Natural killer cell (primary cell): ENCODE data around the gene VEGFB. TPM values are rescaled to one million over a fixed set of nuclear protein-coding genes. Genes with fewer than 3 reads are reported as not detected.
A peak's percentile ranks its signal among the peaks of the same experiment; 100 is the strongest.

Experiments used
- ATAC-seq, 3 donors: fragments of 150-1000 bp in 2 of 3; fragments of 200-7000 bp in 1 of 3; cut with Tn5 transposase; 1 replicate in 1 of 3; 2 replicates in 2 of 3; pipeline ENCODE4 v1.10.0; 2021; ENCODE audit warnings: mild to moderate bottlenecking in 2 of 3, moderate library complexity in 2 of 3
- DNase-seq, 2 donors: peaks; one replicate each; pipeline versions ENCODE4 v3.0.0 to v3.0.0-alpha.2; 2013 to 2021; ENCODE audit warnings: mixed read lengths in 1 of 2
- H3K27ac ChIP-seq: one replicate; pipeline ENCODE4 v1.5.1; 2013; ENCODE audit warnings: mild to moderate bottlenecking, low read length
- H3K27me3 ChIP-seq: one replicate; pipeline ENCODE4 v1.6.1; 2013; ENCODE audit warnings: low read length; ENCODE audit not compliant: control insufficient read depth, insufficient read depth
- H3K36me3 ChIP-seq: one replicate; pipeline ENCODE4 v1.6.1; 2013; ENCODE audit warnings: low read length; ENCODE audit not compliant: control insufficient read depth, insufficient read depth
- H3K4me1 ChIP-seq: one replicate; pipeline ENCODE4 v1.6.1; 2013; ENCODE audit warnings: low read length; ENCODE audit not compliant: control insufficient read depth, insufficient read depth
- H3K4me3 ChIP-seq: one replicate; pipeline ENCODE4 v1.5.1; 2013; ENCODE audit warnings: low read length
- H3K9me3 ChIP-seq: one replicate; pipeline ENCODE4 v1.6.1; 2013; ENCODE audit warnings: low read length; ENCODE audit not compliant: control insufficient read depth, insufficient read depth
- H3K27ac Mint-ChIP-seq, 2 donors: one replicate each; pipeline ENCODE4 v1.8.0; 2022; ENCODE audit warnings: mild to moderate bottlenecking in 2 of 2, mixed read lengths in 2 of 2, moderate library complexity in 1 of 2
- H3K27me3 Mint-ChIP-seq, 2 donors: one replicate each; pipeline ENCODE4 v1.8.0; 2022; ENCODE audit warnings: low read depth in 2 of 2, mixed read lengths in 2 of 2
- H3K36me3 Mint-ChIP-seq: one replicate; pipeline ENCODE4 v1.8.0; 2022; ENCODE audit warnings: mixed read lengths
- H3K4me1 Mint-ChIP-seq, 2 donors: one replicate each; pipeline ENCODE4 v1.8.0; 2022; ENCODE audit warnings: mixed read lengths in 2 of 2
- H3K4me3 Mint-ChIP-seq: one replicate; pipeline ENCODE4 v1.8.0; 2022; ENCODE audit warnings: mild to moderate bottlenecking, moderate library complexity, mixed read lengths
- H3K9me3 Mint-ChIP-seq, 2 donors: one replicate each; pipeline ENCODE4 v1.8.0; 2022; ENCODE audit warnings: mixed read lengths in 2 of 2
- WGBS: methylation state at CpG from one replicate; pipeline ENCODE4 v1.1.7; 2013; ENCODE audit warnings: missing lambda C conversion rate; ENCODE audit not compliant: insufficient coverage; 5-methylcytosine and 5-hydroxymethylcytosine counted together
- intact Hi-C: fragments of 100-400 bp; cut with micrococcal nuclease; formaldehyde crosslinking; loops from one replicate; pipeline ENCODE4 v1.14.2; 2022
- total RNA-seq, 4 donors: library from RNA; stranded (reverse); fragments of 120-200 nt in 1 of 4; gene quantifications; one replicate each; pipeline versions ENCODE4 v1.2.3 to v1.2.4, GENCODE V29; 2013 to 2022
- TF ChIP-seq, protein P1 (sequence below): fragments of 200-600 bp; IDR thresholded peaks from one replicate; pipeline ENCODE4 v1.8.0; 2022; ENCODE audit warnings: antibody characterized with exemption

Gene VEGFB
- total RNA-seq, 3 donors from 2014 or later (not counting 1 experiment from before 2014, with no cell fraction given): 30.7 to 38.7 (median 37.3) TPM

DNA sequence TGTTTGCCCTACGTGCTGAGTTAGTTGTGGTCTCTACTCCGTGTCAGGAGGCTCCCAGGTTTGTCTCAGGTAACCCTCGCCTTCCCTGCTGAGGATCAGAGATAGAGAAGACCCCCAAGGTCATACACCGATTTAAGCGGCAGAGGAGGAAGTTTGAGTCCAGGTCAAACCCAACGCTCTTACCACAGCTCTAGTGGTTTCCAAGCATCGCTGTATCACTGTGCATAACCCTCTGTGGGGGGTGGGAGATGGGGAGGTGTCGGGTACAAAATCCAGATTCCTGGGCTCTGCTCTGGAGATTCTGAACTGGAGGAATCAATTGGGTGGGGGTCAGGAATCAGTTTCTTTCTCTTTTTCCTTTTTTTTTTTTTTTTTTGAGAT is 3.4 kb upstream of the VEGFB start:
- Mint-ChIP-seq H3K4me1 (peaks cover 22 to 48% of the 10 kb centered on the region in 2 donors), H3K27ac (peak overlapping the region; percentile 93 to 97), H3K27me3 (no peaks in the 10 kb centered on the region), H3K36me3 (no peaks in the 10 kb centered on the region), H3K4me3 (peak overlapping the region; percentile 81), H3K9me3 (no peaks in the 10 kb centered on the region)
- TF ChIP-seq, protein P1, sequence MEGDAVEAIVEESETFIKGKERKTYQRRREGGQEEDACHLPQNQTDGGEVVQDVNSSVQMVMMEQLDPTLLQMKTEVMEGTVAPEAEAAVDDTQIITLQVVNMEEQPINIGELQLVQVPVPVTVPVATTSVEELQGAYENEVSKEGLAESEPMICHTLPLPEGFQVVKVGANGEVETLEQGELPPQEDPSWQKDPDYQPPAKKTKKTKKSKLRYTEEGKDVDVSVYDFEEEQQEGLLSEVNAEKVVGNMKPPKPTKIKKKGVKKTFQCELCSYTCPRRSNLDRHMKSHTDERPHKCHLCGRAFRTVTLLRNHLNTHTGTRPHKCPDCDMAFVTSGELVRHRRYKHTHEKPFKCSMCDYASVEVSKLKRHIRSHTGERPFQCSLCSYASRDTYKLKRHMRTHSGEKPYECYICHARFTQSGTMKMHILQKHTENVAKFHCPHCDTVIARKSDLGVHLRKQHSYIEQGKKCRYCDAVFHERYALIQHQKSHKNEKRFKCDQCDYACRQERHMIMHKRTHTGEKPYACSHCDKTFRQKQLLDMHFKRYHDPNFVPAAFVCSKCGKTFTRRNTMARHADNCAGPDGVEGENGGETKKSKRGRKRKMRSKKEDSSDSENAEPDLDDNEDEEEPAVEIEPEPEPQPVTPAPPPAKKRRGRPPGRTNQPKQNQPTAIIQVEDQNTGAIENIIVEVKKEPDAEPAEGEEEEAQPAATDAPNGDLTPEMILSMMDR: no peak
- Histone ChIP-seq H3K36me3 (no peaks in the 10 kb centered on the region), H3K27me3 (no peaks in the 10 kb centered on the region), H3K4me3 (peak overlapping the region; percentile 93), H3K4me1 (peaks cover 67% of the 10 kb centered on the region), H3K27ac (peak overlapping the region; percentile 95), H3K9me3 (no peaks in the 10 kb centered on the region)
- WGBS: 1% methylated on average over 8 of the region's 8 CpGs
- intact Hi-C loops: loop anchor here (1.0 kb wide), 4 partner anchors 10 to 45 kb away; partner anchors contain the start of genes FKBP2 and STIP1
- DNase-seq (no peak), ATAC-seq (no peak)

DNA sequence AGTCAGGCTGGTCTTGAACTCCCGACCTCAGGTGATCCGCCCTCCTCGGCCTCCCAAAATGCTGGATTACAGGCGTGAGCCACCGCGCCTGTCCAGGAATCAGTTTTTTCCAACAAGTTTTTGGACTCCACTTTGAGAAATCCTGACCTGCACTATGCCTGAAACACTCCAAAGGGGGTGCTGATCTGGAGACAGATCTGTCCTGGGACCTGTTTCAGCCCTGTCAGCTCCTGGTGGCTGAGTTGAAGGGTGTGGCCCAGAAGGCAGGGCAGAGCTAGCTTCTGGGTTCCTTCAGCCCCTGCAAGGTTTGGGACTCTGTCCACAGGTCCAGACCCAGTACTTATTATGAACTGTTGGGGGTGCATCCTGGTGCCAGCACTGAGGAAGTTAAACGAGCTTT is 2.8 kb upstream of the VEGFB start:
- intact Hi-C loops: no loop called here
- Histone ChIP-seq H3K9me3 (no peaks in the 10 kb centered on the region), H3K4me1 (peaks cover 65% of the 10 kb centered on the region), H3K4me3 (no peak overlapping the region), H3K27ac (no peak overlapping the region), H3K27me3 (no peaks in the 10 kb centered on the region), H3K36me3 (peaks cover 2% of the 10 kb centered on the region)
- Mint-ChIP-seq H3K27ac (peak overlapping the region; percentile 48 to 93), H3K4me1 (peaks cover 22 to 43% of the 10 kb centered on the region in 2 donors), H3K4me3 (peak overlapping the region; percentile 81), H3K27me3 (no peaks in the 10 kb centered on the region), H3K36me3 (no peaks in the 10 kb centered on the region), H3K9me3 (no peaks in the 10 kb centered on the region)
- TF ChIP-seq, protein P1: no peak
- 89% methylated on average over 7 of the region's 7 CpGs for WGBS
- ATAC-seq: no peak
- no peak for DNase-seq

DNA sequence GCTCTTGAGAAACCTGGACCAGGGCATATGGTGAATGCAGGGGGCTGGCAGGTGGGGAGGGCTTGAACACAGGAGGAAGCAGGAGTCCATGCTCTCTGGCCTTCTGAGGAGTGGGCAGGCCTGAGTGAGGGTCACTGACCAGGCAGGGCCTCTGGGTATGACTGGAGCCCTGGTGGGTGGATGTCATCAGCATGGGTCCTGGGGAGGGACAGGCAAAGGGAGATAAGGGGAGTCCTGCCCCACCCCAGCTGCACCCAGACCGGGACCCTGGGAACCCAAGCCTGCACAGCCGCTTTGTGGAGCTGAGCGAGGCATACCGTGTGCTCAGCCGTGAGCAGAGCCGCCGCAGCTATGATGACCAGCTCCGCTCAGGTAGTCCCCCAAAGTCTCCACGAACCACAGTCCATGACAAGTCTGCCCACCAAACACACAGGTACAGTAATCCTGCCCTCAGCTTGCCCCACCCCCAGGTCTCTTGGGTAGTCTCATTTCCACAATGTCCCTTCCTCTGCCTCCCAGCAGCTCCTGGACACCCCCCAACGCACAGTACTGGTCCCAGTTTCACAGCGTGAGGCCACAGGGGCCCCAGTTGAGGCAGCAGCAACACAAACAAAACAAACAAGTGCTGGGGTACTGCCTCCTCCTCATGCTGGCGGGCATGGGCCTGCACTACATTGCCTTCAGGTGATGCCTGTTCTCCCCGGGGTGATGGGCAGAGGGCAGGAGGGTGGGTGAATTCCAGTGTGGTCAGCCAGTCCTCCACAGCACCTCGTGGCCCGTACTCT is 2.0 kb upstream of the VEGFB start:
- Mint-ChIP-seq H3K4me3 (peak overlapping the region; percentile 64), H3K27me3 (no peaks in the 10 kb centered on the region), H3K9me3 (no peaks in the 10 kb centered on the region), H3K36me3 (no peaks in the 10 kb centered on the region), H3K27ac (peak overlapping the region; percentile 65 to 93), H3K4me1 (peaks cover 15 to 40% of the 10 kb centered on the region in 2 donors)
- DNase-seq: peak in 1 of 2 donors; percentile 28
- ATAC-seq: no peak
- intact Hi-C loops: no loop called here
- Histone ChIP-seq H3K4me3 (no peak overlapping the region), H3K4me1 (peaks cover 57% of the 10 kb centered on the region), H3K27ac (no peak overlapping the region), H3K27me3 (no peaks in the 10 kb centered on the region), H3K9me3 (no peaks in the 10 kb centered on the region), H3K36me3 (peaks cover 2% of the 10 kb centered on the region)
- 89% methylated on average over 15 of the region's 15 CpGs for whole genome bisulfite sequencing
- TF ChIP-seq, protein P1: no peak

DNA sequence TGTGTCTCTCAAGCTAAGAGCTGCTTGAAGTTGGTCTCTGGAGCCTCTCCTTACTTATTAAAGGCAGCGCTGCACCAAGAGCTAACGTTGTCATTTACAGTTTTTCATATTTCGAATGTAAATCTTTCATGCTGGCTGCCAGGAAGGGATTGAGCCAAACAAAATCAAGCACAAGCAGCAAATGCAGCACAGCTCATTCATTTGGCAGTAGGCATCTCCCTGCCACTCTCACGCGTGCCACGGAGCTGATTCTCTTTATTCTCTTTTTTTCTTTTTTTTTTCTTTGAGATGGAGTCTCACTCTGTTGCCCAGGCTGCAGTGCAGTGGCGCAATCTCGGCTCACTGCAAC is 1.4 kb upstream of the VEGFB start:
- H3K4me1 ChIP-seq: peaks cover 59% of the 10 kb centered on the region
- H3K4me3 Mint-ChIP-seq: peak overlapping the region; percentile 42
- peaks cover 13 to 34% of the 10 kb centered on the region in 2 donors for H3K4me1 Mint-ChIP-seq
- peaks cover 5% of the 10 kb centered on the region for H3K36me3 ChIP-seq
- ATAC-seq (no peak), DNase-seq (no peak)
- 94% methylated on average over 8 of the region's 8 CpGs for WGBS
- H3K27ac ChIP-seq: no peak overlapping the region
- H3K27ac Mint-ChIP-seq: peak overlapping the region; percentile 65 to 93
- intact Hi-C loops: no loop called here
- H3K4me3 ChIP-seq: no peak overlapping the region
- H3K9me3 ChIP-seq: no peaks in the 10 kb centered on the region
- TF ChIP-seq, protein P1: no peak
- H3K9me3 Mint-ChIP-seq: no peaks in the 10 kb centered on the region
- H3K36me3 Mint-ChIP-seq: no peaks in the 10 kb centered on the region
- no peaks in the 10 kb centered on the region for H3K27me3 Mint-ChIP-seq
- H3K27me3 ChIP-seq: no peaks in the 10 kb centered on the region
